IPS-11a (cell line): ENCODE results near the gene OSBPL5.

Experiments
- H3K4me3 ChIP-seq: one replicate; pipeline ENCODE4 v1.5.1; 2013; ENCODE audit warnings: low read depth, low read length, control low read depth

The OSBPL5 gene

GRCh38 chr11:3197878-3198528 is 32.9 kb upstream of the OSBPL5 start:
- H3K4me3 ChIP-seq, result no peak overlapping the region

DNA sequence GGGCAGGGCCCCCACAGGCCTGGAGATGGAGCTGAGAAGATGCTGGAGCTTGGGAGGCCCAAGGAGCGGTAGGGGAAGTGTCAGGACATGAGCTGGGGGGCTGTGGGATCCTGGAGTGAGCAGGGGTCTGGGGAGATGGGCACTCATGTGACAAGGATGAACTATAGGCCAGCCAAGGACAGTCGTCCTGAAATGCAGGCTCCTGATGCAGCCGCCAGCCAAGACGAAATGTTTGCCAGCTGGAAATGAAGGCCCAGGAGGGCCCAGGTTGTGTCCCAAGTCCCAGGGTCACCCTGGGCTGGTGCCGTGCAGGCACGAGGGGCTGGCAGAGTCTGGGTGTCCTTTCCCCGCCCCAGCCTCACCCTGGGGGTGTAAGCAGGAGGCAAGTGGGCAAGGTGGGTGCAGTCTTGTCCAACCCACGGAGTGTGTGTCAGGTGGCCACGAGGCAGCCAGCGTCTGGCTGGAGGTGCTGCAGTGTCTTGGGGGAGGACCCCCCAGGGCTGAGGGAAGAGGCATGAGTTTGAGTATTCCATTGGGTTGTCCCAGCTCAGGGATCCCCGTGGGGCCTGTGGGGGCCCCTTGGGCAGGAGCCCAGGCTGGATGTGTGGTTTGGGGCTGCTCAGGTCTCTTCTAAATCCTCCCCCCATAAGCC is 32.1 kb upstream of the OSBPL5 start:
- no peak overlapping the region for H3K4me3 ChIP-seq

- no peak overlapping the region for H3K4me3 ChIP-seq
These were observed 31.3 kb upstream of the OSBPL5 start for GRCh38 chr11:3196161-3197043.

- no peak overlapping the region for H3K4me3 ChIP-seq
These were observed 30.4 kb upstream of the OSBPL5 start for GRCh38 chr11:3195251-3196160.

GRCh38 chr11:3194016-3194816 is 29.1 kb upstream of the OSBPL5 start:
- no peak overlapping the region for H3K4me3 ChIP-seq

- H3K4me3 ChIP-seq, result no peak overlapping the region
These were observed 28.4 kb upstream of the OSBPL5 start for GRCh38 chr11:3193373-3194015.

GRCh38 chr11:3192511-3193372 is 27.6 kb upstream of the OSBPL5 start:
- no peak overlapping the region for H3K4me3 ChIP-seq

DNA sequence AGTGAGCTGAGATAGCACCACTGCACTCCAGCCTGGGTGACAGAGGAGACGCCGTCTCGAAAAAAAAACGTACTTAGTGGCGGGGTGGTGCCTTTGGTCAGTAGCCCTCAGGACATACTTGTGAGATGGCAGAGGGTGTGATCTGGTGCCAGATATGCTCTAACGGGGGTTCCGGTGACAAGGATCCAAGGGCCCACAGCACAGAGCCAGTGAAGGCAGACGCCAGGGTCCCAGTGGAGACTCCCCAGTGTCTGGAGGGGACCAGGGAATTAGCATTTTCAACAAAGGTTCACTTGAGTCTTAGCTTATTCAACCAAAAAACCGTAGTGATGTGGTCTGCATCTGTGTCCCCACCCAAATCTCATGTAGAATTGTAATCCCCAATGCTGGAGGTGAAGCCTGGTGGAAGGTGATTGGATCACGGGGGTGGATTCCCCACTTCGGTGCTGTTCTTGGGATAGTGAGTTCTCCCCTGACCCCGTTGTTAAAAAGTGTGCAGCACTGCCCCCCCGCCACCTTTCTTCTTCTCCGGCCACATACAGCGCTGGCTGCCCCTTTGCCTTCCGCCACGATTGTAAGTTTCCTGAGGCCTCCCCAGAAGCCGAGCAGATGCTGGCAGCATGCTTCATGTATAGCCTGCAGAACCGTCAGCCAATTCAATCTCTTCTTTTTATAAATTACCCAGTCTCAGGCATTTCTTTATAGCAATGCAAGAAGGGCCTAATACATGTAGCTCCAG is 26.6 kb upstream of the OSBPL5 start:
- no peak overlapping the region for H3K4me3 ChIP-seq

DNA sequence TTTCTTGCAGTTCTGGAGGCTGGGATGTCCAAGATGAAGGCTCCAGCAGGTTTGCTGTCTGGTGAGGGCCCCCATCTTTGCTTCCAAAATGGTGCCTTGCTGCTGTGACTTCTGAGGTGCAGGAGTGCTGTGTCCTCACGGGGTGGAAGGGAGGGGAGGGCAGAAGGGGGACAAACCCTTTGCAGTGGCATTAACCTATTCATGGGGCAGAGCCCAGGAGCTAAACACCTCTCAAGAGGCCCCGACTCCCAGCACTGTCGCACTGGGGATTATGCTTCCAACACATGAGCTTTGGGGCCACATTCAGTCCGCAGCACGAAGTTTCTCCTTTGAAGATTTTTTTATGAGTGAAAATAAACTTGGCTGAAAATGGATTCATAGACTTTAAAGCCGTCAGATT is 25.5 kb upstream of the OSBPL5 start:
- H3K4me3 ChIP-seq, result no peak overlapping the region

DNA sequence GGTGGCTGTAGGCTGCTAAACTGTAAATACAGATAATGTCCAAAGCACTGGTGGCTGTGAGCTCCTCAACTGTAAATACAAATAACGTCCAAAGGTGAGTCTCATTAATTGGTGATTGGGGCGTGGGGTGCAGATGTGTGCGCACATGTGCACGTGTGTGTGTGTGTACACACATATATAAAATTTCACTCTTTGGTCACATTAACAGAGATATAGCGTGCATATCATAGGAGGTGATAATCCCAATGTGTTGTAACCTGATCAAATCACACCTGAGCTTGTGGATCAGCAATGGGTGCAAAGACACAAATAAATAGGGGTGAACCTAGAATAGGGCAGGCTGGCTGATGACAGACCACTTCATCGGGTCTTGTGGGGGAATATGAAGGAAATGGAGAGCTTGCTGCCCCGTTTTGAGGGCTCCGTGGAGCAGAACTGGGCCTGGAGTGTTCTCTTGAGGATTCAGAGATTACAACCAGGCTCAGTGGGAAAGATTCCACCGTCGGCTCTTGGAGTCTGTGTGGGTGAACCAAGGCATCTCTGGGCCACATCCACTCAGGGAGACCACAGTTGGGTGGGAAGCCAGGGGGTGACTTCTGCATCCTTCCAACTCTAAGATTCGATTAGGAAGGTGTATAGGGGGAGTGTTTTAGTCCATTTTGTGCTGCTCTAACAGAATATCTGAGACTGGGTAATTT is 24.9 kb upstream of the OSBPL5 start:
- no peak overlapping the region for H3K4me3 ChIP-seq

- no peak overlapping the region for H3K4me3 ChIP-seq
These were observed 24.2 kb upstream of the OSBPL5 start for GRCh38 chr11:3189196-3189843.

DNA sequence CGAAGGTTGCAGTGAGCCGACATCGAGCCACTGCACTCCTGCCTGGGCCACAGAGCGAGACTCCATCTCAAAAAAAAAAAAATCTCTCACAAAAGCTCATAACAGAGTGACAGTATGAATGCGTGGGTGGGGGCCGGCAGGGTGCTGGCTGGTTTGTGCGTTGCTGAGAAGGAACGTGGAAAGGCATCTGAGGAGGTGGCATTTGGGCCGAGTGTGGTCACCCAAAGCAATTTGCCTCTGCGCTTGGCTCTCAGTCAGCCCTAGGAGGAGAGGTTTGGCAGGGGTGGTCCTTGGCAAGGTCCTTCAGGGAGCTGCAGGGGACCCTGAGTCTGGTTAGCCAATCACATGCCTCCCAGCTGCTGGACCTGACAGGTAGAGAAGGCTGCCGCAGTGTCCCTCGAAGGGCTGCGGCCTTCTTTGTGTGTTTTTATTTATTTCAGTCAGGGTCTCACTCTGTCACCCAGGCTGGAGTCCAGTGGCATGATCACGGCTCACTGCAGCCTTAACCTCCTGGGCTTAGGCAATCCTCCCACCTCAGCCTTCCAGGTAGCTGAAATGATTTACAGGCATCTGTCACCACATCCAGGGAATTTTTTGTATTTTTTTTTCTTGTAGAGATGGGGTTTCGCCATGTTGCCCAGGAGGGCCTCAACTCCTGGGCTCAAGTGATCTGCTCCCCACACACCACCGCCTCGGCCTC is 23.5 kb upstream of the OSBPL5 start:
- H3K4me3 ChIP-seq, result no peak overlapping the region

DNA sequence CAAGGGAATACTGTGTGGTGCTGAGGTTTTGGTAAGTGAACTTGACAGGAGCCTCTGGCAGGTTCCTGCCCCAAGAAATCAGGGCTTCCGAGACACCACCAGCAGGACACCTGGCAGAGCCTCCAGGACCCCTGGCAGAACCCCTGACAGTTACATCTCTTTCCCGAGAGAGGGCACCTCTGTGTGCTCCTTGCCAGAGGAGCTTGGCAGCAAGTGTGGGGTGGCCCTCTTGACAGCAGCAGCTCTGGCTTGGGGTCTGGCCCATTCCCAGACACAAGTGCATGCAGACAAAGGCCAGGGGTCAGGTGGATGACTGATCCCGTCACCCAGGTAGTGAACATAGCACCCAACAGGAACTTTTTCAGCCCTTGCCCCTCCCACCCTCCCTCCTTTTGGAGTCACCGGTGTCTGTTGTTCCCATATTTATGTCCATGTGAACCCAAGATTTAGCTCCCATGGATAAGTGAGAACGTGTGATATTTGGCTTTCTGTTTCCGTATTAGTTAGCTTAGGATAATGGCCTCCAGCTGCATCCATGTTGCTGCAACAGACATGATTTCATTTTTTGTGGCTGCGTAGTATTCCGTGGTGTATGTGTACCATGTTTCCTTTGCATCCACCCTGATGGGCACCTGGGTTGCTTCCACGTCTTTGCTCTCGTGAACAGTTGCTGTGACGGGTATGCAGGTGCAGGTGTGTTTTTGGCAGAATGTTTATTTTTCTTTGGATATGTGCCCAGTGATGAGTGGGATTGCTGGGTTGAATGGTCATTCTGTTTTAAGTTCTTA is 21.2 kb upstream of the OSBPL5 start:
- H3K4me3 ChIP-seq, result no peak overlapping the region

DNA sequence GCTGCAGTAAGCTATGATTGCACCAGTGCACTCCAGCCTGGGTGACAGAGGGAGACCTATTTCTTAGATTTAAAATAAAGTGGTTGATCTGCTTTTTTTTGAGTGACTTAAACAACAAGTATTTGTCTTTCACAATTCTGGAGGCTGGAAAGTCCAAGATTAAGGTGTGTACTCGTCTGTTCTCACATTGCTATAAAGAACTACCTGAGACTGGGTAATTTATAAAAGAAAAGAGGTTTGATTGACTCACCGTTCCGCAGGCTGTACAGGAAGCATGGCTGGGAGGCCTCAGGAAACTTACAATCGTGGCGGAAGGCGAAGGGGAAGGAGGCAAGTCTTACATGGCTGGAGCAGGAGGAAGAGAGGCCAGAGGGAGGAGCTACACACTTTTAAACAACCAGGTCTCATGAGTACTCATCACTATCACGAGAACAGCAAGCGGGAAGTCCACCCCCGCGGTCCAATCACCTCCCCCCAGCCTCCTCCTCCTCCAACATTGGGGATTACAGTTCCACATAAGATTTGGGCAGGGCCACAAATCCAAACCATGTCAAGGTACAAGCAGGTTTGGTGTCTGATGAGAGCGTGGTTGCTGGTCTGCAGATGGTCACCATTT is 19.7 kb upstream of the OSBPL5 start:
- no peak overlapping the region for H3K4me3 ChIP-seq

DNA sequence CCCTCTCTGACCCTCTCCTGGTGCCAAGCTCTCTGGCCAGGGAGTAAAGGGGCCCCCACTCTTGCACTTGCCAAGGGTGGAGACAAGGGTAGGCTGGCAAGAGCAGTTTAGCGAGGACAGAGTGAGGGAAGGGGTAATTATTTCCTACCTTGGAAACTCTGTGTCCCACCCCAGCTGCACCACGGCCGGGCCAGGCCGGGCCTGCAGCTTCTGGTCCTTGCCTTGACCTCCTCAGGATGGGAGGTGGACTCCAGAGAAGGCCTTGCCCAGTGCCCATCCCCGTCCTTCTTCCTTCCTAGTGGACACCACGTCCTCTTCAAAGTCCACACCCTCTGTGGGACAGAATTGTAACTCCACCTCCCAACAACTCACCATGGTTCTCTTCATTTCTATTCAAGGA is 18.4 kb upstream of the OSBPL5 start:
- no peak overlapping the region for H3K4me3 ChIP-seq
